ENCODE data around the gene NEUROD2. TPM values are rescaled to one million over a fixed set of nuclear protein-coding genes. Genes with fewer than 3 reads are reported as not detected.

The NEUROD2 gene
- total RNA-seq, 1 experiment from 2014 or later: not detected

- Histone ChIP-seq H3K9me3 (ENCODE audit: low read length) (no peaks in the 10 kb centered on the region), H3K27me3 (ENCODE audit: low read length) (no peaks in the 10 kb centered on the region), H4K20me1 (ENCODE audit: low read length) (no peaks in the 10 kb centered on the region), H2AFZ (ENCODE audit: low read length) (no peak overlapping the region), H3K4me1 (ENCODE audit: insufficient read depth, low read length) (no peaks in the 10 kb centered on the region), H3K79me2 (ENCODE audit: low read length) (no peaks in the 10 kb centered on the region), H3K4me3 (ENCODE audit: low read length) (no peak overlapping the region), H3F3A (ENCODE audit: low read length, unreplicated experiment) (no peaks in the 10 kb centered on the region), H3K9ac (ENCODE audit: low read length) (no peak overlapping the region), H3K9me2 (replicated peaks; ENCODE audit: low read length) (no peaks in the 10 kb centered on the region), H3K36me3 (ENCODE audit: low read depth, low read length) (no peaks in the 10 kb centered on the region), H3K4me2 (ENCODE audit: low read length) (no peak overlapping the region), H3K27ac (ENCODE audit: low read length) (no peak overlapping the region)
- intact Hi-C loops (cut with micrococcal nuclease): no loop called here
- POLR2A ChIA-PET (ENCODE audit: unreplicated experiment): no interaction called here
- no TSS peak for BruUV-seq (replicated peaks)
- CTCF ChIA-PET: no interaction called here
- ATAC-seq: no peak
- no peak for DNase-seq
- TF ChIP-seq EZH2phosphoT487 (IDR thresholded peaks at IDR 0.05; ENCODE audit: borderline replicate concordance, low read length) (no peak), EZH2 (IDR thresholded peaks at IDR 0.05; ENCODE audit: low read length, unreplicated experiment) (no peak), CTCF (conservative IDR thresholded peaks at IDR 0.05; ENCODE audit: low read depth, low read length) (no peak)
Measured at GRCh38 chr17:39568702-39569101, 39.0 kb downstream of the NEUROD2 start.

GRCh38 chr17:39566094-39566850, 41.4 kb downstream of the NEUROD2 start:
- Histone ChIP-seq H3K36me3 (ENCODE audit: low read depth, low read length) (no peaks in the 10 kb centered on the region), H3K4me3 (ENCODE audit: low read length) (no peak overlapping the region), H3K9ac (ENCODE audit: low read length) (no peak overlapping the region), H3K9me2 (replicated peaks; ENCODE audit: low read length) (no peaks in the 10 kb centered on the region), H3K9me3 (ENCODE audit: low read length) (no peaks in the 10 kb centered on the region), H3F3A (ENCODE audit: low read length, unreplicated experiment) (no peaks in the 10 kb centered on the region), H2AFZ (ENCODE audit: low read length) (no peak overlapping the region), H3K79me2 (ENCODE audit: low read length) (no peaks in the 10 kb centered on the region), H4K20me1 (ENCODE audit: low read length) (no peaks in the 10 kb centered on the region), H3K27me3 (ENCODE audit: low read length) (no peaks in the 10 kb centered on the region), H3K27ac (ENCODE audit: low read length) (no peak overlapping the region), H3K4me2 (ENCODE audit: low read length) (no peak overlapping the region), H3K4me1 (ENCODE audit: insufficient read depth, low read length) (no peaks in the 10 kb centered on the region)
- CTCF ChIA-PET: interaction anchor here (0.8 kb wide), 1 partner anchor 55 kb away, joined by 5 read pairs; no protein-coding TSS in a partner anchor
- intact Hi-C loops (cut with micrococcal nuclease): no loop called here
- no TSS peak for BruUV-seq (replicated peaks)
- ATAC-seq (no peak), DNase-seq (no peak)
- TF ChIP-seq EZH2 (IDR thresholded peaks at IDR 0.05; ENCODE audit: low read length, unreplicated experiment) (no peak), CTCF (conservative IDR thresholded peaks at IDR 0.05; ENCODE audit: low read depth, low read length) (no peak), EZH2phosphoT487 (IDR thresholded peaks at IDR 0.05; ENCODE audit: borderline replicate concordance, low read length) (no peak)
- POLR2A ChIA-PET (ENCODE audit: unreplicated experiment): no interaction called here

GRCh38 chr17:39564211-39564848, 43.4 kb downstream of the NEUROD2 start:
- Histone ChIP-seq H3F3A (ENCODE audit: low read length, unreplicated experiment) (no peaks in the 10 kb centered on the region), H3K9me2 (replicated peaks; ENCODE audit: low read length) (no peaks in the 10 kb centered on the region), H3K27ac (ENCODE audit: low read length) (no peak overlapping the region), H3K9me3 (ENCODE audit: low read length) (no peaks in the 10 kb centered on the region), H3K4me2 (ENCODE audit: low read length) (no peak overlapping the region), H3K4me3 (ENCODE audit: low read length) (no peak overlapping the region), H3K4me1 (ENCODE audit: insufficient read depth, low read length) (no peaks in the 10 kb centered on the region), H3K79me2 (ENCODE audit: low read length) (no peaks in the 10 kb centered on the region), H3K27me3 (ENCODE audit: low read length) (no peaks in the 10 kb centered on the region), H3K9ac (ENCODE audit: low read length) (no peak overlapping the region), H2AFZ (ENCODE audit: low read length) (no peak overlapping the region), H4K20me1 (ENCODE audit: low read length) (no peaks in the 10 kb centered on the region), H3K36me3 (ENCODE audit: low read depth, low read length) (no peaks in the 10 kb centered on the region)
- no peak for ATAC-seq
- no TSS peak for BruUV-seq (replicated peaks)
- intact Hi-C loops (cut with micrococcal nuclease): no loop called here
- TF ChIP-seq CTCF (conservative IDR thresholded peaks at IDR 0.05; ENCODE audit: low read depth, low read length): no peak
- no peak for TF ChIP-seq EZH2phosphoT487 (IDR thresholded peaks at IDR 0.05; ENCODE audit: borderline replicate concordance, low read length)
- TF ChIP-seq EZH2 (IDR thresholded peaks at IDR 0.05; ENCODE audit: low read length, unreplicated experiment): no peak
- DNase-seq: no peak
- ChIA-PET POLR2A (ENCODE audit: unreplicated experiment) (no interaction called here), CTCF (interaction anchor here (0.5 kb wide), 1 partner anchor 100 kb away, joined by 3 read pairs; no protein-coding TSS in a partner anchor)

Data from PC-3 (cell line).